K562 (cell line): ENCODE measurements around the gene GPHN. TPM values are rescaled to one million over a fixed set of nuclear protein-coding genes. Genes with fewer than 3 reads are reported as not detected.

Source experiments
- ATAC-seq: fragments of 200-7000 bp; cut with Tn5 transposase; 3 replicates; pipeline ENCODE4 v1.9.1; 2020; ENCODE audit warnings: moderate library complexity
- BruUV-seq: library from RNA; stranded (reverse); fragments of 400-500 nt; replicated peaks from 2 replicates; lab custom pipeline; 2021; lab: Mats Ljungman, UMichigan
- CTCF ChIA-PET: fragments of 300-600 bp; formaldehyde crosslinking; extraction: SDS; loops from one replicate; lab custom pipeline; 2021; ENCODE audit warnings: low intra/inter-chr PET ratio; lab: Yijun Ruan, JAX
- POLR2A ChIA-PET: fragments of 300-600, 350-650 bp; sonication (Branson Sonifier 250); formaldehyde crosslinking; extraction: SDS; loops from one replicate; lab custom pipeline; 2021; ENCODE audit warnings: antibody characterized with exemption, inconsistent platforms; lab: Yijun Ruan, JAX
- DNase-seq, 4 experiments: peaks; one replicate each; pipeline versions ENCODE4 v3.0.0 to v3.0.0-alpha.2; 2011 to 2018; ENCODE audit warnings: low spot score in 3 of 4, mixed read lengths in 3 of 4; ENCODE audit errors: extremely low read depth in 1 of 4
- FAIRE-seq: peaks from 2 replicates; lab custom pipeline; 2011; peaks lifted over from hg19 to GRCh38; lab: Jason Lieb, UNC
- H2AFZ ChIP-seq: 2 replicates; pipeline ENCODE4 v1.6.0; 2011; ENCODE audit warnings: low read depth, low read length, control low read depth, inconsistent platforms
- H3K27ac ChIP-seq: fragments of 200-600 bp; 3 replicates; pipeline ENCODE4 v1.8.0; 2011; ENCODE audit warnings: low read depth, mild to moderate bottlenecking, control low read depth, inconsistent platforms, low read length, moderate library complexity, mixed read lengths; ENCODE audit errors: extremely low read depth
- H3K27me3 ChIP-seq, 2 experiments: fragments of 300-600 bp in 1 of 2; 2 replicates in 1 of 2; 3 replicates in 1 of 2; pipeline versions ENCODE4 v1.6.0 to v1.8.0; 2011; ENCODE audit warnings: inconsistent platforms in 2 of 2, low read length in 2 of 2, mild to moderate bottlenecking in 1 of 2, mixed read lengths in 1 of 2, moderate library complexity in 1 of 2; ENCODE audit not compliant: control insufficient read depth in 2 of 2, insufficient read depth in 2 of 2
- H3K36me3 ChIP-seq: fragments of 300-600 bp; 3 replicates; pipeline ENCODE4 v1.8.0; 2011; ENCODE audit warnings: mild to moderate bottlenecking, low read length, inconsistent platforms; ENCODE audit not compliant: control insufficient read depth, insufficient read depth
- H3K4me1 ChIP-seq, 2 experiments: fragments of 200-600 bp in 1 of 2; replicated peaks in 1 of 2; 2 replicates in 1 of 2; 3 replicates in 1 of 2; pipeline versions ENCODE4 v1.5.1 to v1.8.0; 2011; ENCODE audit warnings: inconsistent platforms in 2 of 2, low read length in 2 of 2, mild to moderate bottlenecking in 1 of 2, mixed read lengths in 1 of 2, moderate library complexity in 1 of 2; ENCODE audit not compliant: control insufficient read depth in 2 of 2, insufficient read depth in 2 of 2
- H3K4me2 ChIP-seq: 2 replicates; pipeline ENCODE4 v1.6.1; 2011; ENCODE audit warnings: low read length, control low read depth, inconsistent platforms, mixed read lengths; ENCODE audit not compliant: insufficient read depth
- H3K4me3 ChIP-seq: fragments of 200-600 bp; sonication (generic), shearing (Covaris generic); 2 replicates; pipeline ENCODE4 v1.5.1; 2016; ENCODE audit warnings: control low read depth, inconsistent platforms
- H3K79me2 ChIP-seq: fragments of 200-600 bp; 3 replicates; pipeline ENCODE4 v1.8.0; 2011; ENCODE audit warnings: low read length, inconsistent platforms; ENCODE audit not compliant: control insufficient read depth, insufficient read depth
- H3K9ac ChIP-seq, 2 experiments: 2 replicates each; pipeline versions ENCODE4 v1.6.0 to v1.6.1; 2011; ENCODE audit warnings: low read depth in 2 of 2, low read length in 2 of 2, control low read depth in 1 of 2, inconsistent platforms in 1 of 2, mild to moderate bottlenecking in 1 of 2, mixed read lengths in 1 of 2; ENCODE audit not compliant: insufficient read depth in 1 of 2
- H3K9me1 ChIP-seq: one replicate; pipeline ENCODE4 v1.6.0; 2011; ENCODE audit warnings: inconsistent platforms, mild to moderate bottlenecking, low read length, moderate library complexity; ENCODE audit not compliant: control insufficient read depth, insufficient read depth
- H3K9me3 ChIP-seq: replicated peaks from 2 replicates; pipeline ENCODE4 v1.5.1; 2011; ENCODE audit warnings: low read depth, low read length, inconsistent platforms; ENCODE audit not compliant: control insufficient read depth, insufficient read depth
- H4K20me1 ChIP-seq: replicated peaks from 2 replicates; pipeline ENCODE4 v1.6.1; 2011; ENCODE audit warnings: low read length, inconsistent platforms, mixed read lengths; ENCODE audit not compliant: control insufficient read depth, insufficient read depth
- ELK1 ChIP-seq: sonication (generic); formaldehyde crosslinking; IDR thresholded peaks from 2 replicates; pipeline ENCODE4 v1.8.1; 2022; ENCODE audit warnings: missing genetic modification reagents
- ILF3 ChIP-seq: fragments of 450-650 bp; IDR thresholded peaks from 2 replicates; pipeline ENCODE4 v1.6.1; 2018; ENCODE audit warnings: antibody characterized with exemption, mild to moderate bottlenecking, moderate library complexity, borderline replicate concordance
- LEF1 ChIP-seq: fragments of 450-650 bp; IDR thresholded peaks from 2 replicates; pipeline ENCODE4 v1.6.1; 2016; ENCODE audit warnings: mild to moderate bottlenecking
- NFE2 ChIP-seq: IDR thresholded peaks from 2 replicates; pipeline ENCODE4 v1.6.1; 2014; ENCODE audit warnings: antibody characterized with exemption, low read depth
- NFRKB ChIP-seq: fragments of 450-650 bp; IDR thresholded peaks from 2 replicates; pipeline ENCODE4 v1.6.1; 2016; ENCODE audit warnings: low read depth
- NR0B1 ChIP-seq: fragments of 450-650 bp; IDR thresholded peaks from one replicate; pipeline ENCODE4 v1.6.1; 2018; ENCODE audit warnings: mild to moderate bottlenecking, moderate library complexity; ENCODE audit not compliant: partially characterized antibody
- SMARCA4 ChIP-seq: fragments of 450-650 bp; IDR thresholded peaks from 2 replicates; pipeline ENCODE4 v1.6.1; 2016
- VEZF1 ChIP-seq: fragments of 200-800 bp; sonication (Bioruptor generic); IDR thresholded peaks from 2 replicates; pipeline ENCODE4 v1.6.1; 2017; ENCODE audit warnings: missing genetic modification characterization, missing compliant biosample characterization
- YY1 ChIP-seq, 3 experiments: IDR thresholded peaks; 2 replicates each; pipeline ENCODE4 v1.6.1; 2011; ENCODE audit warnings: low read length in 2 of 3, mild to moderate bottlenecking in 2 of 3, moderate library complexity in 2 of 3, borderline replicate concordance in 1 of 3, control low read depth in 1 of 3, low read depth in 1 of 3; ENCODE audit not compliant: insufficient read depth in 3 of 3, insufficient replicate concordance in 2 of 3, control insufficient read depth in 1 of 3, insufficient read length in 1 of 3; ENCODE audit errors: extremely low read depth in 1 of 3
- ZNF316 ChIP-seq: fragments of 450-650 bp; IDR thresholded peaks from 2 replicates; pipeline ENCODE4 v1.6.1; 2016
- ZNF586 ChIP-seq: fragments of 450-650 bp; formaldehyde crosslinking; conservative IDR thresholded peaks from 2 replicates; pipeline ENCODE4 v1.4.0; 2020; ENCODE audit warnings: mild to moderate bottlenecking, moderate library complexity
- WGBS: fragments of 100-300 bp; shearing (Covaris generic); methylation state at CpG from one replicate; pipeline ENCODE4 v1.1.6; 2016; ENCODE audit warnings: low coverage, mixed read lengths; ENCODE audit not compliant: insufficient coverage; ENCODE audit errors: missing lambda C conversion rate; 5-methylcytosine and 5-hydroxymethylcytosine counted together
- in situ Hi-C: fragments of 300-500 bp; cut with MboI; formaldehyde crosslinking; loops from 4 replicates; pipeline ENCODE4 v1.15.0; 2018; ENCODE audit warnings: inconsistent platforms, mixed read lengths
- intact Hi-C: fragments of 100-400 bp; cut with micrococcal nuclease; formaldehyde crosslinking; loops from 2 replicates; pipeline ENCODE4 v1.14.2; 2022
- polyA plus RNA-seq, 8 experiments: library from polyadenylated mRNA; depleted of rRNA in 4 of 8; stranded (reverse) in 5 of 8; unstranded in 3 of 8; fragments of >200 nt; fragmentation: Nextera tagmentation in 2 of 8; fragmentation: Illumina TruSeq in 1 of 8; extraction: Ambion mirVana in 2 of 8; extraction: Trizol in 1 of 8; gene quantifications; 2 replicates each; pipeline versions ENCODE4 v1.2.1 to v1.2.3, GENCODE V29; 2011 to 2014; ENCODE audit warnings: inconsistent platforms in 1 of 8, missing spikeins in 1 of 8
- total RNA-seq, 7 experiments: library from RNA; depleted of rRNA in 6 of 7; stranded (reverse); fragments of >200 nt in 6 of 7; fragmentation: Illumina TruSeq in 2 of 7; extraction: Trizol in 2 of 7; gene quantifications; 2 replicates each; pipeline versions ENCODE4 v1.2.1 to v1.2.3, GENCODE V29; 2011 to 2021; ENCODE audit warnings: low replicate concordance in 1 of 7

GPHN gene
- total and polyA plus RNA-seq, 9 of the 15 experiments (the other 6 are each of a cell fraction or from before 2014, with no cell fraction given) = 5.9 to 16.0 (median 11.4) TPM

- no peak for TF ChIP-seq ILF3
- peak; percentile 29; the same call in 1 of the 2 replicates for TF ChIP-seq ZNF316
- WGBS = 64% methylated on average over 1 of the region's 1 CpG
- no peak for FAIRE-seq
- no peaks in the 10 kb centered on the region for H3K9me1 ChIP-seq
- BruUV-seq = no TSS peak
- H3K27ac ChIP-seq = no peak overlapping the region
- in situ Hi-C loops = no loop called here
- intact Hi-C loops = no loop called here
- H2AFZ ChIP-seq = no peak overlapping the region
- POLR2A ChIA-PET = no interaction called here
- H3K4me1 ChIP-seq = no peaks in the 10 kb centered on the region
- no peaks in the 10 kb centered on the region for H4K20me1 ChIP-seq
- DNase-seq = no peak
- H3K79me2 ChIP-seq = no peaks in the 10 kb centered on the region
- H3K4me3 ChIP-seq = no peak overlapping the region
- no peaks in the 10 kb centered on the region for H3K36me3 ChIP-seq
- no peaks in the 10 kb centered on the region for H3K27me3 ChIP-seq
- no peak overlapping the region for H3K4me2 ChIP-seq
- CTCF ChIA-PET = no interaction called here
- no peaks in the 10 kb centered on the region for H3K9me3 ChIP-seq
- H3K9ac ChIP-seq = no peak overlapping the region
- ATAC-seq = no peak
These were observed 323.2 kb downstream of the GPHN start for GRCh38 chr14:66831173-66831572.

GRCh38 chr14:66833816-66834215 lies 325.9 kb downstream of the GPHN start:
- Histone ChIP-seq H3K9me1 (no peaks in the 10 kb centered on the region), H4K20me1 (no peaks in the 10 kb centered on the region), H3K9me3 (no peaks in the 10 kb centered on the region), H3K27ac (no peak overlapping the region), H3K36me3 (no peaks in the 10 kb centered on the region), H3K9ac (no peak overlapping the region), H3K4me1 (no peaks in the 10 kb centered on the region), H3K79me2 (no peaks in the 10 kb centered on the region), H3K27me3 (no peaks in the 10 kb centered on the region), H3K4me3 (no peak overlapping the region), H3K4me2 (no peak overlapping the region), H2AFZ (no peak overlapping the region)
- ATAC-seq (no peak), FAIRE-seq (no peak), DNase-seq (no peak)
- CTCF ChIA-PET = no interaction called here
- in situ Hi-C loops = no loop called here
- intact Hi-C loops = no loop called here
- 63% methylated on average over 2 of the region's 2 CpGs for whole genome bisulfite sequencing
- no TSS peak for BruUV-seq
- POLR2A ChIA-PET = no interaction called here
- no peak for TF ChIP-seq NR0B1
- TF ChIP-seq VEZF1 = no peak
- TF ChIP-seq ELK1 (CRISPR knock-in tag) = no peak
- no peak for TF ChIP-seq ZNF586
- TF ChIP-seq NFE2 = no peak
- TF ChIP-seq LEF1 = no peak
- TF ChIP-seq NFRKB = no peak
- no peak for TF ChIP-seq SMARCA4
- TF ChIP-seq YY1 (IDR thresholded peaks at IDR 0.05; ENCODE audit: borderline replicate concordance in 1 of 3, control insufficient read depth in 1 of 3, extremely low read depth in 1 of 3, insufficient read depth in 3 of 3, insufficient read length in 1 of 3, insufficient replicate concordance in 2 of 3, low read depth in 1 of 3, low read length in 2 of 3) = no peak
